Measurements from ENCODE around the gene UBASH3B. TPM values are rescaled to one million over a fixed set of nuclear protein-coding genes. Genes with fewer than 3 reads are reported as not detected.

UBASH3B gene
- total RNA-seq, 1 donor, result 21.4 TPM

GRCh38 chr11:122799406-122800105 is 144.0 kb downstream of the UBASH3B start:
- Histone ChIP-seq H3K4me1 (ENCODE audit: insufficient read depth, low read length) (peaks cover 21% of the 10 kb centered on the region), H3K79me2 (ENCODE audit: insufficient read depth, low read length) (no peaks in the 10 kb centered on the region), H3K4me3 (ENCODE audit: insufficient read depth, low read length) (no peak overlapping the region), H3K27ac (ENCODE audit: low read depth, low read length) (no peak overlapping the region), H3K9me3 (ENCODE audit: low read depth, low read length) (no peaks in the 10 kb centered on the region), H2AFZ (ENCODE audit: low read length) (no peak overlapping the region), H4K20me1 (ENCODE audit: insufficient read depth, low read length) (no peaks in the 10 kb centered on the region), H3K27me3 (ENCODE audit: insufficient read depth, low read length) (no peaks in the 10 kb centered on the region), H3K4me2 (ENCODE audit: insufficient read depth, low read length) (no peak overlapping the region), H3K36me3 (ENCODE audit: insufficient read depth, low read length) (peaks cover 58% of the 10 kb centered on the region)
- DNase-seq (ENCODE audit: insufficient read length, low spot score, missing footprints), result peak; percentile 50
- TF ChIP-seq CTCF (IDR thresholded peaks at IDR 0.05; ENCODE audit: extremely low read depth, low read depth, low read length), result no peak

- H2AFZ ChIP-seq (ENCODE audit: low read length), result peak overlapping the region; percentile 64
- peak overlapping the region; percentile 92 for H3K27ac ChIP-seq (ENCODE audit: low read depth, low read length)
- DNase-seq (ENCODE audit: insufficient read length, low spot score, missing footprints), result no peak
- H3K4me3 ChIP-seq (ENCODE audit: insufficient read depth, low read length), result no peak overlapping the region
- no peaks in the 10 kb centered on the region for H3K79me2 ChIP-seq (ENCODE audit: insufficient read depth, low read length)
- peaks cover 52% of the 10 kb centered on the region for H3K36me3 ChIP-seq (ENCODE audit: insufficient read depth, low read length)
- H3K4me1 ChIP-seq (ENCODE audit: insufficient read depth, low read length), result peaks cover 28% of the 10 kb centered on the region
- H4K20me1 ChIP-seq (ENCODE audit: insufficient read depth, low read length), result no peaks in the 10 kb centered on the region
- no peak for TF ChIP-seq CTCF (IDR thresholded peaks at IDR 0.05; ENCODE audit: extremely low read depth, low read depth, low read length)
- H3K9me3 ChIP-seq (ENCODE audit: low read depth, low read length), result no peaks in the 10 kb centered on the region
- peak overlapping the region; percentile 41 for H3K4me2 ChIP-seq (ENCODE audit: insufficient read depth, low read length)
- H3K27me3 ChIP-seq (ENCODE audit: insufficient read depth, low read length), result no peaks in the 10 kb centered on the region
Observed at GRCh38 chr11:122802876-122803275, 147.4 kb downstream of the UBASH3B start.

GRCh38 chr11:122803306-122803705 is 147.8 kb downstream of the UBASH3B start:
- Histone ChIP-seq H3K4me1 (ENCODE audit: insufficient read depth, low read length) (peaks cover 32% of the 10 kb centered on the region), H3K4me2 (ENCODE audit: insufficient read depth, low read length) (peak overlapping the region; percentile 41), H3K27ac (ENCODE audit: low read depth, low read length) (peak overlapping the region; percentile 92), H3K36me3 (ENCODE audit: insufficient read depth, low read length) (peaks cover 54% of the 10 kb centered on the region), H3K27me3 (ENCODE audit: insufficient read depth, low read length) (no peaks in the 10 kb centered on the region), H3K79me2 (ENCODE audit: insufficient read depth, low read length) (no peaks in the 10 kb centered on the region), H4K20me1 (ENCODE audit: insufficient read depth, low read length) (no peaks in the 10 kb centered on the region), H3K9me3 (ENCODE audit: low read depth, low read length) (no peaks in the 10 kb centered on the region), H2AFZ (ENCODE audit: low read length) (peak overlapping the region; percentile 64), H3K4me3 (ENCODE audit: insufficient read depth, low read length) (no peak overlapping the region)
- DNase-seq (ENCODE audit: insufficient read length, low spot score, missing footprints), result peak; percentile 91
- TF ChIP-seq CTCF (IDR thresholded peaks at IDR 0.05; ENCODE audit: extremely low read depth, low read depth, low read length), result no peak

GRCh38 chr11:122803716-122804115 is 148.2 kb downstream of the UBASH3B start:
- H3K27ac ChIP-seq (ENCODE audit: low read depth, low read length), result peak overlapping the region; percentile 92
- no peaks in the 10 kb centered on the region for H3K79me2 ChIP-seq (ENCODE audit: insufficient read depth, low read length)
- no peak overlapping the region for H3K4me3 ChIP-seq (ENCODE audit: insufficient read depth, low read length)
- H2AFZ ChIP-seq (ENCODE audit: low read length), result no peak overlapping the region
- peak overlapping the region; percentile 27 for H3K4me2 ChIP-seq (ENCODE audit: insufficient read depth, low read length)
- peaks cover 36% of the 10 kb centered on the region for H3K4me1 ChIP-seq (ENCODE audit: insufficient read depth, low read length)
- no peaks in the 10 kb centered on the region for H3K27me3 ChIP-seq (ENCODE audit: insufficient read depth, low read length)
- peaks cover 53% of the 10 kb centered on the region for H3K36me3 ChIP-seq (ENCODE audit: insufficient read depth, low read length)
- H3K9me3 ChIP-seq (ENCODE audit: low read depth, low read length), result no peaks in the 10 kb centered on the region
- no peaks in the 10 kb centered on the region for H4K20me1 ChIP-seq (ENCODE audit: insufficient read depth, low read length)
- peak; percentile 22 for DNase-seq (ENCODE audit: insufficient read length, low spot score, missing footprints)
- TF ChIP-seq CTCF (IDR thresholded peaks at IDR 0.05; ENCODE audit: extremely low read depth, low read depth, low read length), result no peak

Data from osteoblast (primary cell).